SK-N-SH treated with all-trans-retinoic acid at 6 μM for 48 hours (cell line): ENCODE measurements around the gene RET.

ENCODE experiments used
- ATAC-seq: fragments of 200-7000 bp; cut with Tn5 transposase; 3 replicates; pipeline ENCODE4 v1.9.1; 2020; ENCODE audit warnings: mild to moderate bottlenecking, moderate library complexity
- ARNTL ChIP-seq: fragments of 450-650 bp; formaldehyde crosslinking; IDR thresholded peaks from 2 replicates; pipeline ENCODE4 v1.5.0; 2020; ENCODE audit warnings: low read depth, mild to moderate bottlenecking, moderate library complexity, borderline replicate concordance
- BACH2 ChIP-seq: fragments of 250-450 bp; sonication (Bioruptor Pico); IDR thresholded peaks from 2 replicates; pipeline ENCODE4 v1.9.0; 2021; ENCODE audit warnings: mild to moderate bottlenecking, borderline replicate concordance
- CREB5 ChIP-seq: fragments of 250-450 bp; sonication (Bioruptor Pico); IDR thresholded peaks from 2 replicates; pipeline ENCODE4 v1.5.1; 2020; ENCODE audit warnings: low read depth, mild to moderate bottlenecking, moderate library complexity
- CSDC2 ChIP-seq: fragments of 250-450 bp; sonication (Bioruptor Pico); IDR thresholded peaks from 2 replicates; pipeline ENCODE4 v1.5.0; 2020; ENCODE audit warnings: mild to moderate bottlenecking, moderate library complexity
- ESRRG ChIP-seq: fragments of 250-450 bp; sonication (Bioruptor Pico); IDR thresholded peaks from 2 replicates; pipeline ENCODE4 v1.6.1; 2021; ENCODE audit warnings: mild to moderate bottlenecking
- GLIS3 ChIP-seq: fragments of 250-450 bp; sonication (Bioruptor Pico); IDR thresholded peaks from 2 replicates; pipeline ENCODE4 v1.5.0; 2020; ENCODE audit warnings: mild to moderate bottlenecking, moderate library complexity
- ISL1 ChIP-seq: fragments of 250-450 bp; sonication (Bioruptor Pico); IDR thresholded peaks from 2 replicates; pipeline ENCODE4 v2.1.2; 2022; ENCODE audit warnings: mild to moderate bottlenecking, moderate library complexity
- OSR1 ChIP-seq: fragments of 250-450 bp; sonication (Bioruptor Pico); IDR thresholded peaks from 2 replicates; pipeline ENCODE4 v1.8.0; 2022; ENCODE audit warnings: moderate library complexity, mild to moderate bottlenecking, inconsistent platforms
- PATZ1 ChIP-seq: fragments of 250-450 bp; sonication (Bioruptor Pico); IDR thresholded peaks from 2 replicates; pipeline ENCODE4 v1.8.0; 2020; ENCODE audit warnings: mild to moderate bottlenecking, moderate library complexity, borderline replicate concordance
- PPARA ChIP-seq: fragments of 250-450 bp; sonication (Bioruptor Pico); IDR thresholded peaks from 2 replicates; pipeline ENCODE4 v1.5.0; 2020; ENCODE audit warnings: mild to moderate bottlenecking, borderline replicate concordance
- RARB ChIP-seq: fragments of 250-450 bp; sonication (Bioruptor Pico); IDR thresholded peaks from 2 replicates; pipeline ENCODE4 v1.8.0; 2021; ENCODE audit warnings: mild to moderate bottlenecking, moderate library complexity
- SNAI2 ChIP-seq: fragments of 250-450 bp; sonication (Bioruptor Pico); IDR thresholded peaks from 2 replicates; pipeline ENCODE4 v1.5.0; 2020; ENCODE audit warnings: mild to moderate bottlenecking, moderate library complexity
- TCF4 ChIP-seq: fragments of 250-450 bp; sonication (Bioruptor Pico); IDR thresholded peaks from 2 replicates; pipeline ENCODE4 v1.8.0; 2021; ENCODE audit warnings: mild to moderate bottlenecking, moderate library complexity, borderline replicate concordance
- ZC3H10 ChIP-seq: fragments of 250-450 bp; sonication (Bioruptor Pico); IDR thresholded peaks from 2 replicates; pipeline ENCODE4 v1.5.1; 2021; ENCODE audit warnings: mild to moderate bottlenecking, moderate library complexity
- ZFP3 ChIP-seq: fragments of 250-450 bp; sonication (Bioruptor Pico); IDR thresholded peaks from 2 replicates; pipeline ENCODE4 v1.5.0; 2020; ENCODE audit warnings: mild to moderate bottlenecking, moderate library complexity
- ZFP30 ChIP-seq: fragments of 450-650 bp; formaldehyde crosslinking; IDR thresholded peaks from 2 replicates; pipeline ENCODE4 v1.5.0; 2022; ENCODE audit warnings: mild to moderate bottlenecking, moderate library complexity
- ZNF565 ChIP-seq: fragments of 450-650 bp; formaldehyde crosslinking; conservative IDR thresholded peaks from 2 replicates; pipeline ENCODE4 v1.5.0; 2020; ENCODE audit warnings: low read depth, mild to moderate bottlenecking, moderate library complexity
- ZNF70 ChIP-seq: fragments of 450-650 bp; formaldehyde crosslinking; IDR thresholded peaks from 2 replicates; pipeline ENCODE4 v1.5.0; 2020; ENCODE audit warnings: mild to moderate bottlenecking, moderate library complexity
- ZNF8 ChIP-seq: fragments of 450-650 bp; formaldehyde crosslinking; IDR thresholded peaks from 2 replicates; pipeline ENCODE4 v1.5.0; 2020; ENCODE audit warnings: mild to moderate bottlenecking, moderate library complexity
- TF ChIP-seq, protein P1 (sequence below): fragments of 250-450 bp; sonication (Bioruptor Pico); IDR thresholded peaks from 2 replicates; pipeline ENCODE4 v1.5.0; 2020; ENCODE audit warnings: mild to moderate bottlenecking, moderate library complexity
- TF ChIP-seq, protein P2 (sequence below): fragments of 250-450 bp; sonication (Bioruptor Pico); IDR thresholded peaks from 2 replicates; pipeline ENCODE4 v1.5.1; 2021; ENCODE audit warnings: mild to moderate bottlenecking, moderate library complexity

The RET gene

GRCh38 chr10:43111101-43111500 is 34.2 kb downstream of the RET start:
- TF ChIP-seq PPARA (CRISPR knock-in tag) (no peak), TCF4 (CRISPR knock-in tag) (no peak), ZFP3 (CRISPR knock-in tag) (no peak), GLIS3 (CRISPR knock-in tag) (no peak), ZNF565 (no peak)
- TF ChIP-seq, protein P1, sequence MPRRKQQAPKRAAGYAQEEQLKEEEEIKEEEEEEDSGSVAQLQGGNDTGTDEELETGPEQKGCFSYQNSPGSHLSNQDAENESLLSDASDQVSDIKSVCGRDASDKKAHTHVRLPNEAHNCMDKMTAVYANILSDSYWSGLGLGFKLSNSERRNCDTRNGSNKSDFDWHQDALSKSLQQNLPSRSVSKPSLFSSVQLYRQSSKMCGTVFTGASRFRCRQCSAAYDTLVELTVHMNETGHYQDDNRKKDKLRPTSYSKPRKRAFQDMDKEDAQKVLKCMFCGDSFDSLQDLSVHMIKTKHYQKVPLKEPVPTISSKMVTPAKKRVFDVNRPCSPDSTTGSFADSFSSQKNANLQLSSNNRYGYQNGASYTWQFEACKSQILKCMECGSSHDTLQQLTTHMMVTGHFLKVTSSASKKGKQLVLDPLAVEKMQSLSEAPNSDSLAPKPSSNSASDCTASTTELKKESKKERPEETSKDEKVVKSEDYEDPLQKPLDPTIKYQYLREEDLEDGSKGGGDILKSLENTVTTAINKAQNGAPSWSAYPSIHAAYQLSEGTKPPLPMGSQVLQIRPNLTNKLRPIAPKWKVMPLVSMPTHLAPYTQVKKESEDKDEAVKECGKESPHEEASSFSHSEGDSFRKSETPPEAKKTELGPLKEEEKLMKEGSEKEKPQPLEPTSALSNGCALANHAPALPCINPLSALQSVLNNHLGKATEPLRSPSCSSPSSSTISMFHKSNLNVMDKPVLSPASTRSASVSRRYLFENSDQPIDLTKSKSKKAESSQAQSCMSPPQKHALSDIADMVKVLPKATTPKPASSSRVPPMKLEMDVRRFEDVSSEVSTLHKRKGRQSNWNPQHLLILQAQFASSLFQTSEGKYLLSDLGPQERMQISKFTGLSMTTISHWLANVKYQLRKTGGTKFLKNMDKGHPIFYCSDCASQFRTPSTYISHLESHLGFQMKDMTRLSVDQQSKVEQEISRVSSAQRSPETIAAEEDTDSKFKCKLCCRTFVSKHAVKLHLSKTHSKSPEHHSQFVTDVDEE (CRISPR knock-in tag), result no peak
- ATAC-seq, result no peak

- TF ChIP-seq SNAI2 (CRISPR knock-in tag), result no peak
- no peak for TF ChIP-seq OSR1 (CRISPR knock-in tag)
- no peak for TF ChIP-seq ZFP30 (CRISPR knock-in tag)
- no peak for TF ChIP-seq ZFP3 (CRISPR knock-in tag)
- TF ChIP-seq CREB5 (CRISPR knock-in tag), result no peak
- no peak for TF ChIP-seq BACH2 (CRISPR knock-in tag)
- TF ChIP-seq ZNF8, result no peak
- TF ChIP-seq PATZ1 (CRISPR knock-in tag), result no peak
- no peak for TF ChIP-seq ISL1 (CRISPR knock-in tag)
- TF ChIP-seq TCF4 (CRISPR knock-in tag), result no peak
- TF ChIP-seq, protein P1 (CRISPR knock-in tag), result no peak
- TF ChIP-seq CSDC2, result no peak
- TF ChIP-seq ARNTL (CRISPR knock-in tag), result no peak
- no peak for TF ChIP-seq ZNF70 (CRISPR knock-in tag)
- no peak for TF ChIP-seq RARB (CRISPR knock-in tag)
- TF ChIP-seq ZNF565, result no peak
- TF ChIP-seq, all 23 proteins: peak for 0
- ATAC-seq, result no peak
Observed at GRCh38 chr10:43111921-43112607, 35.2 kb downstream of the RET start.

GRCh38 chr10:43112608-43112961 is 35.7 kb downstream of the RET start:
- ATAC-seq, result no peak
- no peak for TF ChIP-seq ZNF565
- no peak for TF ChIP-seq TCF4 (CRISPR knock-in tag)
- TF ChIP-seq ESRRG (CRISPR knock-in tag), result no peak
- no peak for TF ChIP-seq CSDC2
- no peak for TF ChIP-seq OSR1 (CRISPR knock-in tag)
- TF ChIP-seq, protein P1 (CRISPR knock-in tag), result no peak
- no peak for TF ChIP-seq BACH2 (CRISPR knock-in tag)
- no peak for TF ChIP-seq RARB (CRISPR knock-in tag)
- TF ChIP-seq, protein P2, sequence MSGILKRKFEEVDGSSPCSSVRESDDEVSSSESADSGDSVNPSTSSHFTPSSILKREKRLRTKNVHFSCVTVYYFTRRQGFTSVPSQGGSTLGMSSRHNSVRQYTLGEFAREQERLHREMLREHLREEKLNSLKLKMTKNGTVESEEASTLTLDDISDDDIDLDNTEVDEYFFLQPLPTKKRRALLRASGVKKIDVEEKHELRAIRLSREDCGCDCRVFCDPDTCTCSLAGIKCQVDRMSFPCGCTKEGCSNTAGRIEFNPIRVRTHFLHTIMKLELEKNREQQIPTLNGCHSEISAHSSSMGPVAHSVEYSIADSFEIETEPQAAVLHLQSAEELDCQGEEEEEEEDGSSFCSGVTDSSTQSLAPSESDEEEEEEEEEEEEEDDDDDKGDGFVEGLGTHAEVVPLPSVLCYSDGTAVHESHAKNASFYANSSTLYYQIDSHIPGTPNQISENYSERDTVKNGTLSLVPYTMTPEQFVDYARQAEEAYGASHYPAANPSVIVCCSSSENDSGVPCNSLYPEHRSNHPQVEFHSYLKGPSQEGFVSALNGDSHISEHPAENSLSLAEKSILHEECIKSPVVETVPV, result no peak
- TF ChIP-seq ARNTL (CRISPR knock-in tag), result no peak
- TF ChIP-seq PATZ1 (CRISPR knock-in tag), result no peak
- no peak for TF ChIP-seq ZC3H10 (CRISPR knock-in tag)
